ENCODE measurements around the gene CACNA2D3. TPM values are rescaled to one million over a fixed set of nuclear protein-coding genes. Genes with fewer than 3 reads are reported as not detected.

The CACNA2D3 gene
- polyA plus RNA-seq, 1 donor (not counting 4 experiments of a cell fraction or from before 2014, with no cell fraction given): 0.08 TPM

DNA sequence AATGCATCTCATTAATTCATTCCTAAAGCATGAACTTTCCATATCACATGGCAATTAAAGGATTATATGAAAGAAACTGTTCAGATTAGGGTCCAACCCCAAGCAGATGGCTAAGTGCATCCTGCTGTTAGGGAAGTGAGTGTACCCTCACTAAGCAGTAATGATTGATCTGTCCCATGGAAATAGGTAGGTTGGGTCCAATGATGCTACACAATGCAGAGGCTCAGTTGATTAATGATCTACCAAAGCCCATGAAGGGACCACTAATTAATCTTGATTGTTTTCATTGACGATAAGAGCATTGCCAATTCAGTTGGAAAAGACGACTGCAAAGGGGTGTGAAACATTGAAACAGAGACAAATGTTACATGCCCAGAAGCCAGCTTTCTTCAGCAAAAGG is 1000.0 kb downstream of the CACNA2D3 start:
- FAIRE-seq (no peak), DNase-seq (ENCODE audit: low read depth, low spot score) (no peak)
- H3K36me3 ChIP-seq (ENCODE audit: control insufficient read depth in 2 of 2, extremely low read depth in 1 of 2, insufficient read depth in 2 of 2, low read length in 2 of 2): no peaks in the 10 kb centered on the region
- H3K27me3 ChIP-seq (ENCODE audit: control insufficient read depth, extremely low read depth, insufficient read depth, low read length): no peaks in the 10 kb centered on the region
- H3K9me3 ChIP-seq (ENCODE audit: control insufficient read depth, low read depth, low read length): no peaks in the 10 kb centered on the region
- no peak overlapping the region for H3K27ac ChIP-seq (ENCODE audit: control insufficient read depth, insufficient read depth, low read length)
- dilution Hi-C loops (cut with MboI; ENCODE audit: extremely low pct_ligation_motif_present, low sequenced_read_pairs): no loop called here
- no peaks in the 10 kb centered on the region for H3K79me2 ChIP-seq (ENCODE audit: control insufficient read depth, insufficient read depth, low read length)
- no peak overlapping the region for H3K4me2 ChIP-seq (ENCODE audit: control insufficient read depth, extremely low read depth, insufficient read depth, low read depth, low read length)
- no peak overlapping the region for H3K9ac ChIP-seq (ENCODE audit: control insufficient read depth, extremely low read depth, insufficient read depth, low read length)
- no peaks in the 10 kb centered on the region for H3K9me1 ChIP-seq (ENCODE audit: control insufficient read depth, extremely low read depth, insufficient read depth, low read length)
- no peaks in the 10 kb centered on the region for H4K20me1 ChIP-seq (ENCODE audit: control insufficient read depth, extremely low read depth, insufficient read depth, low read length)
- no peaks in the 10 kb centered on the region for H3K4me1 ChIP-seq (ENCODE audit: control insufficient read depth, extremely low read depth, insufficient read depth, low read length)
- TF ChIP-seq EZH2 (IDR thresholded peaks at IDR 0.05; ENCODE audit: low read length): no peak
- TF ChIP-seq, protein P1, sequence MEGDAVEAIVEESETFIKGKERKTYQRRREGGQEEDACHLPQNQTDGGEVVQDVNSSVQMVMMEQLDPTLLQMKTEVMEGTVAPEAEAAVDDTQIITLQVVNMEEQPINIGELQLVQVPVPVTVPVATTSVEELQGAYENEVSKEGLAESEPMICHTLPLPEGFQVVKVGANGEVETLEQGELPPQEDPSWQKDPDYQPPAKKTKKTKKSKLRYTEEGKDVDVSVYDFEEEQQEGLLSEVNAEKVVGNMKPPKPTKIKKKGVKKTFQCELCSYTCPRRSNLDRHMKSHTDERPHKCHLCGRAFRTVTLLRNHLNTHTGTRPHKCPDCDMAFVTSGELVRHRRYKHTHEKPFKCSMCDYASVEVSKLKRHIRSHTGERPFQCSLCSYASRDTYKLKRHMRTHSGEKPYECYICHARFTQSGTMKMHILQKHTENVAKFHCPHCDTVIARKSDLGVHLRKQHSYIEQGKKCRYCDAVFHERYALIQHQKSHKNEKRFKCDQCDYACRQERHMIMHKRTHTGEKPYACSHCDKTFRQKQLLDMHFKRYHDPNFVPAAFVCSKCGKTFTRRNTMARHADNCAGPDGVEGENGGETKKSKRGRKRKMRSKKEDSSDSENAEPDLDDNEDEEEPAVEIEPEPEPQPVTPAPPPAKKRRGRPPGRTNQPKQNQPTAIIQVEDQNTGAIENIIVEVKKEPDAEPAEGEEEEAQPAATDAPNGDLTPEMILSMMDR (optimal IDR thresholded peaks at IDR 0.05 in 1 of 3, IDR thresholded peaks at IDR 0.05 in 1 of 3, conservative IDR thresholded peaks at IDR 0.05 in 1 of 3; ENCODE audit: extremely low read depth in 1 of 3, insufficient read depth in 2 of 3, low read length in 3 of 3): no peak
- H3K4me3 ChIP-seq (ENCODE audit: control insufficient read depth in 2 of 3, extremely low read depth in 1 of 3, insufficient read depth in 2 of 3, low read depth in 1 of 3, low read length in 3 of 3): no peak overlapping the region
- H2AFZ ChIP-seq (ENCODE audit: control insufficient read depth, low read length): no peak overlapping the region

Other genes with a start within 250 kb of the CACNA2D3 start
- gene ACTR8, start 240.4 kb upstream of the CACNA2D3 start, polyA plus RNA-seq: 17.7 to 28.8 TPM (median 21.7 TPM) in 3 replicates
- 44.1 to 94.9 TPM (median 73.6 TPM) in 3 replicates for gene SELENOK, start 230.7 kb upstream of the CACNA2D3 start, polyA plus RNA-seq